ENCODE results near the gene ATP13A4.

ATP13A4 gene

DNA sequence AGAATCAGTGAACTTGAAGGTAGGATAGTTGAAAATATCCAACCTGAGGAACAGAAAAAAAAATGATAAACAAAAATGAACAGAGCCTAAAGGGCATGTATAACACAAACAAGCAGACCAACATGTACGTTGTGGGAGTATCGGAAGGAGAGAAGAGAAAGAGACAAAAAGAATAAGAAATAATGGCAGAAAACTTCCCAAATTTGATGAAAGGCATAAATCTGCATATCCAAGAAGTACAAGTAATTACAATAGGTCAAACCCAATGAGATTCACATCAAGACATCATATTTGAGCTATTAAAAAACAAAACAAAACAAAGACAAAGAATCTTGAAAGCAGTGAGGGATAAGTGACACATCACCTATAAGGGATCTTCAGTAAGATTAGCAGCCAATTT lies 138.1 kb downstream of the ATP13A4 start:
- DNase-seq (ENCODE audit: insufficient read length, low spot score) (no peak), FAIRE-seq (no peak)

DNA sequence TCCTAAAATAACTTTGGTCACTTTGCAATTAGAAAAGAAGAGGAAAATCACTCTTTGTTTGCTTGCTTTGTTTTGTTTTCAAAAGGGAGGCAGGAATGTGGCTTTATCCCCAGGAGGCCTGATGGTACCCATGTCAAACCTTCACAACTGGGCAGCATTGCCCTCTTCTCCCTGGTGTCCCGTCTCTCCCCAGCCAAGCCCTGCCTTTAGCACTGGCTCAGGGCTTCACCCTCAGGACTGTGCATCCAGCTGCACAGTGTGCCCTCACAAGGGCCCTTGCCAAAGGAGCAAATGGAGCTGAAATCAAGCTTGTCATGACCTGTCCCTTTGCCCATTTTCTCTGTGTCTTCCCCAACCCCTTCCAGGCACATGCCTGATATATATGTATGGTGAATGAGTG lies 147.0 kb downstream of the ATP13A4 start:
- FAIRE-seq (no peak), DNase-seq (ENCODE audit: insufficient read length, low spot score) (no peak)

- FAIRE-seq (no peak), DNase-seq (ENCODE audit: insufficient read length, low spot score) (no peak)
These were observed 147.6 kb downstream of the ATP13A4 start for GRCh38 chr3:193407112-193407511.

DNA sequence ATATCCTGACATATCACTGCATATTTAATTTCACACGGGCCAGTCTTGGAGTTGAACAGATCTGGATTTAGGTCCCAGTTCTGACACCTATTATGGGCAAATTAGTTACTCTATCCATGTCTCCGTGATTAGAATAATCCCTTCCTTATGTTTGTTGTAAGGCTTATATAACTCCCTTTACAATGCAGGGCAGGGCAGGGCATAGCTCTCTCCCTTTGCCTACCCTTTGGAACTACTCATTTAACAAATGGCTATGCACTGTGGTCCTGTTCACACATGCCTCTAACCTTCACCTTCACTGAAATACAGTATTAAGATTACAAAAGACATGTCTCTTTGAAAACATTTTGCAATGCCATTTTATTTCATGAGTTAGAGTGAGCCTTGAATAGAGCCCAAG lies 151.4 kb downstream of the ATP13A4 start:
- FAIRE-seq (no peak), DNase-seq (ENCODE audit: insufficient read length, low spot score) (no peak)

GRCh38 chr3:193400304-193400703 lies 154.4 kb downstream of the ATP13A4 start:
- FAIRE-seq (no peak), DNase-seq (ENCODE audit: insufficient read length, low spot score) (no peak)

DNA sequence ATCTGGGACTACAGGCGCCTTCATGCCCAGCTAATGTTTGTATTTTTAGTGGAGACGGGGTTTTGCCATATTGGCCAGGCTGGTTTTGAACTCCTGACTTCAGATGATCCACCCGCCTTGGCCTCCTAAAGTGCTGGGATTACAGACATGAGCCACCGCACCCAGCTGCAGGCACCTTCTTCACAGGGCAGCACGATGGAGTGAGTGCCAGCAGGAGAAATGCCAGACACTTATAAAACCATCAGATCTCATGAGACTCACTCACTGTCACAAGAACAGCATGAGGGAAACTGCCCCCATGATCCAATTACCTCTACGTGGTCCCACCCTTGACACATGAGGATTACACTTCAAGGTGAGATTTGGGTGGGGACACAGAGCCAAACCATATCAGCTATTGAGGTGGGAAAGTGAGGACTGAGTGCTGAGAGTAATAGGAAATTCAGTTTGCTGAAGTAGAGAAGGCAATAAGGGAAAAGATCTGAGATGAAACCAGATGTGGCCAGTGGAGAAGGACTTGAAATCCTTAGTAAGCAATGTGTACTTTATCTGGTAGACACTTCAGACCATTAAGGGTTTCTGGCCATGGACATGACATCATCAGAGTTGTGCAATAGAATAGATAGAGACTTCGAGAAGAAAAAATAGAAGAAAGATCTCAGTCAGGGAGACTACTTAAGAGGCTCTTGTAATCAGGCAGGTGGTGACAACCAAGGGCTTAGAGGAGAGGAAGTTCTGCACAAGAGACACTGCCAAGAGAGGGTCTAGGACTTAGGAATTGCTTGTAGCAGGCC lies 158.0 kb downstream of the ATP13A4 start:
- FAIRE-seq (no peak), DNase-seq (ENCODE audit: insufficient read length, low spot score) (no peak)

GRCh38 chr3:193391902-193392301 lies 162.8 kb downstream of the ATP13A4 start:
- DNase-seq (ENCODE audit: insufficient read length, low spot score): no peak
- no peak for FAIRE-seq

DNA sequence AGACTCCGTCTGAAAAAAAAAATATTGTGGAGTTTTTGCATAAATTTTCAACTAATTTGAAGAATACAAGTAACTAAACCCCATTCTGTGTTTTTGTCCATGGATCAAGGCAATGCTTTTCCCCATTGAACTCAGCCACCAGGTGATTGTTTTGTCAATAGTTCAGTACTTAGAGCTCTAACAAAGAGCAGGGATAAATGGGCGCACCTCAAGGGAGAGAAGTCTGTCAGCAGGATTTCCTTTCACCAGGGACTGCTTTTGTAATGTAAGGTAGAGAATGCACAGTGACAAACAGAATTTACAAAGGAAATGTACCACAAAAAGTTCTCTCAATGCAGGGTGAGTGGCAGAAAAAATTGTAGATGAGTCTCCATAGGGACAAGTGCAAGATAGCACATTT lies 165.4 kb downstream of the ATP13A4 start:
- FAIRE-seq (no peak), DNase-seq (ENCODE audit: insufficient read length, low spot score) (no peak)

GRCh38 chr3:193388361-193388760 lies 166.3 kb downstream of the ATP13A4 start:
- DNase-seq (ENCODE audit: insufficient read length, low spot score) (no peak), FAIRE-seq (no peak)

- DNase-seq (ENCODE audit: insufficient read length, low spot score): no peak
- FAIRE-seq: no peak
These were observed 167.1 kb downstream of the ATP13A4 start for GRCh38 chr3:193387596-193387995.

- FAIRE-seq (no peak), DNase-seq (ENCODE audit: insufficient read length, low spot score) (no peak)
These were observed 176.0 kb downstream of the ATP13A4 start, which contains the start of gene ATP13A5 for GRCh38 chr3:193378706-193379105. Gene ATP13A5 (minus strand): TSS chr3:193378753. CDS start chr3:193378725, 28 bp downstream.

DNA sequence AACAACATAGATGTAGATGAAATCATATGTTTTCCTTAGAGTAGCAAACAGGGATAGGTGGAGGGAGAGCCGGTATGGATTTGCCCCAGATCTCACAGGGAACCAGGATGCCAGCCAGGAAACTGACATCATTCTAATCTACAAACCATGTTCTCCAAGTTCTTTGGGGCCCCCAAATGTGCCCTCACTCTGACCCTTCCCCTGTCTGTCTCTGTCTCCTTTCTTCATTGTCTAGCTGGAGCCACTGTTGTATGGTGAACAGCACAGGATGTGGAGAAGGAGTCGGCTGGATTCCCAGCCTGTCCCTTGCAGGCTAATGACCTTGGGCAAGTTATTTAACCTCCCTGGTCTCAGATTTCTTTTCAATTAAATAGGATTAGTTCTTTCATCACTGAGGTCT lies 177.1 kb downstream of the ATP13A4 start:
- no peak for DNase-seq (ENCODE audit: insufficient read length, low spot score)
- no peak for FAIRE-seq

- FAIRE-seq (no peak), DNase-seq (ENCODE audit: insufficient read length, low spot score) (no peak)
These were observed 179.1 kb downstream of the ATP13A4 start for GRCh38 chr3:193375614-193376013.

- FAIRE-seq: no peak
- DNase-seq (ENCODE audit: insufficient read length, low spot score): no peak
These were observed 181.9 kb downstream of the ATP13A4 start for GRCh38 chr3:193372783-193373182.

DNA sequence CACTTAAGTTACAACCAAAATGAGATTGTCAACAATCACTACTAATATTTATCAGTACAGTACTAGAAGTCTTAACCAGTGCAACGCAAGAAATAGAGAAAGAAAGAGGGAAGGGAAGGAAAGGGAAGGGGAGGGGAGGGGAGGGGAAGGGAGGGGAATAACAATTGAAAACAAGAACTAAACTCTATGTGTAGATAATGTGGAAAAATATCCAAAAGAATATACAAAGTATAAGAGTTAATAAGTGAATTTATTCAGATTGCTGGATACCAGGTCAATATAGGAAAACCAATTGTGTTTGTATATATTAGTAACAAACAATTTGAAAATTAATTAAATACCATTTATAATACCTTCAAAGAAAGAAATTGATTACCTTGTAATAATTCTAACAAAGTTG lies 186.8 kb downstream of the ATP13A4 start:
- no peak for DNase-seq (ENCODE audit: insufficient read length, low spot score)
- FAIRE-seq: no peak

GRCh38 chr3:193357291-193357690 lies 197.4 kb downstream of the ATP13A4 start:
- DNase-seq (ENCODE audit: insufficient read length, low spot score) (no peak), FAIRE-seq (no peak)

GRCh38 chr3:193354423-193354822 lies 200.3 kb downstream of the ATP13A4 start:
- no peak for DNase-seq (ENCODE audit: insufficient read length, low spot score)
- no peak for FAIRE-seq

All from GM19239 (cell line).